H9 (cell line): ENCODE data around the gene KRTAP10-4. TPM values are rescaled to one million over a fixed set of nuclear protein-coding genes. Genes with fewer than 3 reads are reported as not detected.
A peak's percentile ranks its signal among the peaks of the same experiment; 100 is the strongest.

ENCODE experiments used
- DNase-seq: peaks from one replicate; pipeline ENCODE4 v3.0.0-alpha.2; 2017
- H2AFZ ChIP-seq: one replicate; pipeline ENCODE4 v1.6.1; 2013; ENCODE audit warnings: mild to moderate bottlenecking, low read length, control low read depth, moderate library complexity
- H2AK5ac ChIP-seq: 2 replicates; pipeline ENCODE4 v1.6.1; 2013; ENCODE audit warnings: low read length, control low read depth, mixed read lengths; ENCODE audit not compliant: insufficient read length
- H2BK120ac ChIP-seq: one replicate; pipeline ENCODE4 v1.6.1; 2013; ENCODE audit warnings: low read depth, mild to moderate bottlenecking, low read length, control low read depth, inconsistent platforms; ENCODE audit not compliant: poor library complexity, severe bottlenecking
- H2BK12ac ChIP-seq: 2 replicates; pipeline ENCODE4 v1.6.1; 2013; ENCODE audit warnings: low read length, control low read depth, mixed read lengths, low read depth; ENCODE audit not compliant: insufficient read length
- H2BK15ac ChIP-seq: 2 replicates; pipeline ENCODE4 v1.6.1; 2013; ENCODE audit warnings: low read depth, low read length, control low read depth
- H2BK20ac ChIP-seq: one replicate; pipeline ENCODE4 v1.6.1; 2013; ENCODE audit warnings: low read depth, mild to moderate bottlenecking, low read length, control low read depth, inconsistent platforms; ENCODE audit not compliant: poor library complexity, severe bottlenecking
- H2BK5ac ChIP-seq: 2 replicates; pipeline ENCODE4 v1.6.1; 2013; ENCODE audit warnings: low read length, control low read depth, mixed read lengths; ENCODE audit not compliant: insufficient read length
- H3K14ac ChIP-seq: 2 replicates; pipeline ENCODE4 v1.6.1; 2013; ENCODE audit warnings: low read length, control low read depth; ENCODE audit not compliant: insufficient read depth
- H3K18ac ChIP-seq: 2 replicates; pipeline ENCODE4 v1.6.1; 2013; ENCODE audit warnings: low read depth, mild to moderate bottlenecking, mixed read lengths, low read length, control low read depth; ENCODE audit not compliant: insufficient read length
- H3K23ac ChIP-seq: 2 replicates; pipeline ENCODE4 v1.6.1; 2013; ENCODE audit warnings: low read length, control low read depth, mixed read lengths, low read depth; ENCODE audit not compliant: insufficient read length
- H3K23me2 ChIP-seq: 2 replicates; pipeline ENCODE4 v1.6.1; 2013; ENCODE audit warnings: low read depth, mild to moderate bottlenecking, mixed read lengths, low read length, control low read depth; ENCODE audit not compliant: insufficient read length, poor library complexity, severe bottlenecking
- H3K27ac ChIP-seq: 2 replicates; pipeline ENCODE4 v1.5.1; 2013; ENCODE audit warnings: low read length, control low read depth, mixed read lengths, low read depth; ENCODE audit not compliant: insufficient read length
- H3K27me3 ChIP-seq: 2 replicates; pipeline ENCODE4 v1.6.1; 2013; ENCODE audit warnings: low read length, control low read depth, inconsistent platforms; ENCODE audit not compliant: insufficient read depth
- H3K4ac ChIP-seq: 2 replicates; pipeline ENCODE4 v1.6.1; 2013; ENCODE audit warnings: low read depth, mild to moderate bottlenecking, control low read depth, inconsistent platforms, low read length, moderate library complexity
- H3K4me1 ChIP-seq: 2 replicates; pipeline ENCODE4 v1.6.1; 2013; ENCODE audit warnings: low read length, control low read depth, inconsistent platforms; ENCODE audit not compliant: insufficient read depth
- H3K4me2 ChIP-seq: 2 replicates; pipeline ENCODE4 v1.6.1; 2013; ENCODE audit warnings: low read length, control low read depth, mixed read lengths; ENCODE audit not compliant: insufficient read length, insufficient read depth
- H3K56ac ChIP-seq: 2 replicates; pipeline ENCODE4 v1.6.1; 2013; ENCODE audit warnings: low read depth, mild to moderate bottlenecking, mixed read lengths, low read length, control low read depth; ENCODE audit not compliant: insufficient read length
- H3K79me1 ChIP-seq: 2 replicates; pipeline ENCODE4 v1.6.1; 2013; ENCODE audit warnings: low read depth, mild to moderate bottlenecking, moderate library complexity, low read length, control low read depth, inconsistent platforms; ENCODE audit not compliant: insufficient read depth, poor library complexity, severe bottlenecking
- H3K79me2 ChIP-seq: 2 replicates; pipeline ENCODE4 v1.6.1; 2013; ENCODE audit warnings: low read length, control low read depth, inconsistent platforms; ENCODE audit not compliant: insufficient read depth
- H3K9ac ChIP-seq: 2 replicates; pipeline ENCODE4 v1.6.1; 2013; ENCODE audit warnings: low read length, control low read depth, mixed read lengths; ENCODE audit not compliant: insufficient read length; ENCODE audit errors: extremely low read depth
- H3K9me3 ChIP-seq: one replicate; pipeline ENCODE4 v1.6.1; 2013; ENCODE audit warnings: low read depth, low read length, inconsistent platforms; ENCODE audit not compliant: control insufficient read depth
- H3T11ph ChIP-seq: one replicate; pipeline ENCODE4 v1.6.1; 2013; ENCODE audit warnings: mild to moderate bottlenecking, low read length, control low read depth, inconsistent platforms
- H4K20me1 ChIP-seq: one replicate; pipeline ENCODE4 v1.6.1; 2013; ENCODE audit not compliant: control insufficient read depth, insufficient read length, insufficient read depth
- H4K5ac ChIP-seq: 2 replicates; pipeline ENCODE4 v1.6.1; 2013; ENCODE audit warnings: low read depth, mild to moderate bottlenecking, mixed read lengths, low read length, control low read depth; ENCODE audit not compliant: insufficient read length
- H4K8ac ChIP-seq: replicated peaks from 2 replicates; pipeline ENCODE4 v1.6.1; 2013; ENCODE audit warnings: low read length, control low read depth, mixed read lengths, low read depth; ENCODE audit not compliant: insufficient read length
- H4K91ac ChIP-seq: 2 replicates; pipeline ENCODE4 v1.6.1; 2013; ENCODE audit warnings: low read depth, mild to moderate bottlenecking, moderate library complexity, mixed read lengths, low read length, control low read depth; ENCODE audit not compliant: insufficient read length
- H3K27ac Mint-ChIP-seq, 3 experiments: 2 replicates in 2 of 3; 3 replicates in 1 of 3; pipeline ENCODE4 v1.8.0; 2020 to 2021; ENCODE audit warnings: mixed read lengths in 3 of 3, mild to moderate bottlenecking in 1 of 3, moderate library complexity in 1 of 3
- H3K27me3 Mint-ChIP-seq: 2 replicates; pipeline ENCODE4 v1.8.0; 2021; ENCODE audit warnings: low read depth, mild to moderate bottlenecking, moderate library complexity, mixed read lengths
- H3K36me3 Mint-ChIP-seq, 3 experiments: 2 replicates in 2 of 3; 3 replicates in 1 of 3; pipeline ENCODE4 v1.8.0; 2020 to 2021; ENCODE audit warnings: low read depth in 3 of 3, mixed read lengths in 3 of 3; ENCODE audit not compliant: insufficient read depth in 1 of 3
- H3K4me1 Mint-ChIP-seq, 2 experiments: 2 replicates each; pipeline ENCODE4 v1.8.0; 2020; ENCODE audit warnings: mixed read lengths in 2 of 2
- H3K4me3 Mint-ChIP-seq, 2 experiments: 2 replicates in 1 of 2; 3 replicates in 1 of 2; pipeline ENCODE4 v1.8.0; 2020 to 2021; ENCODE audit warnings: mild to moderate bottlenecking in 2 of 2, mixed read lengths in 2 of 2, moderate library complexity in 1 of 2
- H3K9me3 Mint-ChIP-seq, 2 experiments: 2 replicates in 1 of 2; 3 replicates in 1 of 2; pipeline ENCODE4 v1.8.0; 2020; ENCODE audit warnings: mild to moderate bottlenecking in 2 of 2, mixed read lengths in 2 of 2, moderate library complexity in 1 of 2
- CTCF ChIP-seq: fragments of 200-600 bp; sonication (generic); conservative IDR thresholded peaks from 3 replicates; pipeline ENCODE4 v1.8.0; 2021; ENCODE audit warnings: antibody characterized with exemption, mild to moderate bottlenecking
- WGBS: extraction: QIAGEN DNeasy Blood & Tissue Kit; methylation state at CpG from one replicate; pipeline ENCODE4 v1.1.7; 2013; ENCODE audit warnings: missing lambda C conversion rate, low lambda C conversion rate, mixed read lengths; ENCODE audit not compliant: insufficient read length; ENCODE audit errors: extremely low coverage; 5-methylcytosine and 5-hydroxymethylcytosine counted together
- total RNA-seq: library from RNA; stranded (reverse); gene quantifications from 2 replicates; pipeline ENCODE4 v1.2.1, GENCODE V29; 2021

KRTAP10-4 gene
- total RNA-seq, 1 experiment from 2014 or later, result not detected

GRCh38 chr21:44548922-44549321, 24.6 kb upstream of the KRTAP10-4 start:
- Histone ChIP-seq H3K4ac (no peak overlapping the region; the same call in 1 of the 2 replicates), H2BK5ac (no peak overlapping the region), H4K5ac (no peak overlapping the region), H2BK120ac (peak overlapping the region; percentile 83), H3K23me2 (no peaks in the 10 kb centered on the region), H3K14ac (peak overlapping the region; percentile 59; the same call in 1 of the 2 replicates), H3K27me3 (no peaks in the 10 kb centered on the region), H3K9me3 (no peaks in the 10 kb centered on the region), H4K91ac (no peak overlapping the region), H2BK20ac (peak overlapping the region; percentile 46), H2BK12ac (no peak overlapping the region), H3K9ac (no peak overlapping the region), H2AK5ac (no peak overlapping the region), H3K79me1 (no peaks in the 10 kb centered on the region), H3K4me2 (no peak overlapping the region), H3K23ac (no peak overlapping the region), H3K27ac (peak overlapping the region; percentile 7), H3K79me2 (no peaks in the 10 kb centered on the region), H4K8ac (no peak overlapping the region), H3K4me1 (peaks cover 6% of the 10 kb centered on the region; the same call in 1 of the 2 replicates), H4K20me1 (no peaks in the 10 kb centered on the region), H3T11ph (peak overlapping the region; percentile 20), H2BK15ac (no peak overlapping the region), H3K18ac (peak overlapping the region; percentile 89), H3K56ac (no peak overlapping the region), H2AFZ (no peak overlapping the region)
- peaks cover 0 to 19% (median 9%) of the 10 kb centered on the region in 3 experiments; a peak in 3 of 7 replicates for H3K36me3 Mint-ChIP-seq
- peaks cover 3% of the 10 kb centered on the region for H3K27me3 Mint-ChIP-seq
- no peak for TF ChIP-seq CTCF
- peak; percentile 82 for DNase-seq
- H3K27ac Mint-ChIP-seq, result peak overlapping the region; percentile 0 to 87 (median 78); a peak in 6 of 7 replicates
- peaks cover 46 to 54% of the 10 kb centered on the region in 2 experiments for H3K4me1 Mint-ChIP-seq
- no CpG with 5 or more reads among the region's 14 CpGs for WGBS
- H3K4me3 Mint-ChIP-seq, result no peak overlapping the region; a peak in 1 of 5 replicates
- H3K9me3 Mint-ChIP-seq, result peaks cover 10 to 20% of the 10 kb centered on the region in 2 experiments; a peak in 4 of 5 replicates
